Measurements from ENCODE around the gene ZFYVE21.

GRCh38 chr14:103719751-103720150, 4.1 kb downstream of the ZFYVE21 start:
- TF ChIP-seq CTCF (IDR thresholded peaks at IDR 0.05) (no peak), POLR2AphosphoS5 (IDR thresholded peaks at IDR 0.05) (no peak)
